Fibroblast of skin of abdomen (primary cell): ENCODE measurements around the gene GGN. TPM values are rescaled to one million over a fixed set of nuclear protein-coding genes. Genes with fewer than 3 reads are reported as not detected.
"Not testable (repeated sequence)": the region's sequence is repeated elsewhere in the genome, so short reads cannot be mapped to it uniquely, and the experiment has no call there.

Experiments used
- DNase-seq: peaks from one replicate; pipeline ENCODE4 v3.0.0-alpha.2; 2013
- polyA plus RNA-seq, 2 experiments: library from polyadenylated mRNA; unstranded; fragments of 120-200 nt; gene quantifications; one replicate each; pipeline ENCODE4 v1.2.1, GENCODE V29; 2013; ENCODE audit not compliant: insufficient read length in 2 of 2

The GGN gene
- polyA plus RNA-seq (2013, experiment 1 of 2; ENCODE audit: insufficient read length): 1.9 TPM
- polyA plus RNA-seq (2013, experiment 2 of 2; ENCODE audit: insufficient read length): 1.9 TPM

DNA sequence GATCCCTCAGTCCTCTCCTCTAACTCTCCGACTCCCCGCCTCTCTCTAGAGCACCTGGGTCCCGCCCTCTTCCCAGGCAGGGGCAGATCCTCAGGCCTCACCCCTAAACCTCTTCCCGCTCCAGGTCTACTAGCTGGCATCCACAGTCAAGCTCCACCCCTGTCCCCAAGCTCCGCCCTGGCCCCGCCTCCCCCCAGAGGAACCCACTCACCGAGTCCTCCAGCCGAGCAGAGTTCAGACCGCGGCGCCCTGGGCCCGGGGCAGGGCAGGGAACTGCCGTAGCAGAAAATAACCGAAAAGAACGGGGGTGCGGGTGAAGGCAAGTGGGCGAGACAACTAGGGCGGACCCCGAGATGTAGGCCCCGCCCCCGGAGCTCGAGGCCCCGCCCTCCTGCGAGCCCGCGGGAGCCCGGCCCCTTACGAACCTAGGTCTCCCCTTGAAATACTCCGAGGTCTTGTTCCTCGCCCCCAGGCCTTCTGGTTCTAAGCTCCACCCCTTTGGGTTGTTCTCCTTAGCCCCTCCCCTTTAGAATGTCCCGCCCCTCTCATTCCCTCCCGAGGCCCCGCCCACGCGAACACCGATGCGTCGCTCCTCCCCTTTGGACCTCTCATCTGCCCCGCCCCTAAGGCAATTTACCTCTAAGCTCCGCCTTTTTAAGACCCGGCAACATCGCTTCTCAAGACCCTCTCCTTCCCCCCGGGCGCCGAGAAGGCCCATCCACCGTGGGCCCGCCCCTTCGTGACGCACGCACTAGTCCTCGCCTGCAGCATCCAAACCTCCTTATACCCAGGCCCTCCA, at the start of gene GGN:
Gene GGN (minus strand): TSS at position 485 of the 799 bp plus-strand sequence. CDS start 773 bp downstream, outside the sequence.
- DNase-seq: peak; percentile 94

DNA sequence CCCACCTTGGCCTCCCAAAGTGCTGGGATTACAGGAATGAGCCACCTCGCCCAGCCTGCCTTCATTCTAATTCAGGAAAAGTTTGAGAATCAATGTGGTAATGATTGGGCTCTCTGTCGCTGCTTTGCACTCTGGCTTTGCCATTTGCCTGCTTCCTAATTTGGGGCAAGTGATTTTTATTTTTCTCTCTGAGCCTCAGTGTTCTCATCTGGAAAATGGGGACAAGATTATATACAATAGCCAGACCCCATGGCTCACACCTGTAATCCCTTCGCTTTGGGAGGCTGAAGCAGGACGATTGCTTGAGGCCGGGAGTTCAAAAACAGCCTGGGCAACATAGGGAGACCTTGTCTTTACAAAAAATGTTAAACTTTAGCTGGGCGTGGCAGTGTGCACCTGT, 49.5 kb upstream of the GGN start:
- DNase-seq: no peak

DNA sequence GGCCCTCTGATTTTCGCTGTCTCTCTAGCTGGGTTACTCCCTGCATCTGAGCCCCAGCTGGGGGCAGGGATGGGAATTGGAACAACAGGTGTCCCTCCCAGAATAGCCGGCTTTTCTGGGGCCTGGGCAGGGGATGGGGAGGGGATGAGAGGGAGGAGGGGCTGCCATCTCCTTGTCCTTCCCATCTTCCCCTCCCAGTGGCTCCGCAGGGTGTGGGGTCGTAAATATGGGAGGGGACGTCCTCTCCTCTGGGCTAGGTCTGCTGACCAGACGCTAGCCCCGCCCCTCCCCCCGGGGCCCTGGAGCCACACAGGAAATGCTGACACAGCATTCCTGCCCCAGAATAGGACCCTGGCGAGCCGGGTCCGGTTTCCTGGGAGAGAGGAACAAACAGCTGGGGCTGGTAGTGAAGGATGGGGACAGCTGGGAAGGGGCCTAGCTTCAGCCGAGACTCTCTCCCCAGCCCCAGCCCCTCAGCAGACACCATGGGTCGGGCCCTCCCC, 46.8 kb upstream of the GGN start:
- DNase-seq: no peak

GRCh38 chr19:38433268-38433733, 45.5 kb upstream of the GGN start, which contains the start of gene RYR1:
TSS of gene RYR1 (plus strand) at chr19:38433691. CDS start at chr19:38433830, 139 bp downstream.
- no peak for DNase-seq

DNA sequence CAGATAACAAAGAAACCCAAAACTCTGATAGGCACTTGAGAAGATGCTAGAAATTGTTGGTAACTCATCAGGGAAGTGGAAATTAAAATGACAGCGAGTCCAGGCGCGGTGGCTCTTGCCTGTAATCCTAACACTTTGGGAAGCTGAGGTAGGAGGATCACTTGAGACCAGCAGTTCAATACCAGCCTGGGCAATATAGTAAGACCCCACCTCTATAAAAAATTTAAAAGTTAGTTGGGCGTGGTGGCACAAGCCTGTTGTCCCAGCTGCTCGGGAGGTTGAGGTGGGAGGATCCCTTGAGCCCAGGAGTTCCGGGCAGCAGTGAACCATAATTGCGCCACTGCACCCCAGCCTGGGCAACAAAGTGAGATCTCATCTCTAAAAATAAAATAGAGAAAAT, 43.1 kb upstream of the GGN start:
- no peak for DNase-seq

DNA sequence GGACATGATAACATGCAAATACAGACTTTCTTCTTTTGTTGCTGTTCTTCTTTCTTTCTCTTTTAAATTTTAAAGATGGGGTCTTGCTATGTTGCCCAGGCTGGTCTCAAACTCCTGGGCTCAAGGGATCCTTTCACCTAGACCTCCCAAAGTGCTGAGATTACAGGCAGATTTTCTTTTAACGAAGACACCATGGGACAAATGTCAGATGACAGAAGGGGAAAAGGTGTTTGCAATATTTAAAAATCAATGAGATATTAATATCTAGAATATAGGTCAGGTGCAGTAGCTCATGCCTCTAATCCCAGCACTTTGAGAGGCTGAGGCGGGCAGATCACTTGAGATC, 42.0 kb upstream of the GGN start:
- no peak for DNase-seq

- no peak for DNase-seq
These were observed 41.4 kb upstream of the GGN start for GRCh38 chr19:38429055-38429810.

- not testable (repeated sequence) for DNase-seq
These were observed 39.3 kb upstream of the GGN start for GRCh38 chr19:38427035-38427677.

DNA sequence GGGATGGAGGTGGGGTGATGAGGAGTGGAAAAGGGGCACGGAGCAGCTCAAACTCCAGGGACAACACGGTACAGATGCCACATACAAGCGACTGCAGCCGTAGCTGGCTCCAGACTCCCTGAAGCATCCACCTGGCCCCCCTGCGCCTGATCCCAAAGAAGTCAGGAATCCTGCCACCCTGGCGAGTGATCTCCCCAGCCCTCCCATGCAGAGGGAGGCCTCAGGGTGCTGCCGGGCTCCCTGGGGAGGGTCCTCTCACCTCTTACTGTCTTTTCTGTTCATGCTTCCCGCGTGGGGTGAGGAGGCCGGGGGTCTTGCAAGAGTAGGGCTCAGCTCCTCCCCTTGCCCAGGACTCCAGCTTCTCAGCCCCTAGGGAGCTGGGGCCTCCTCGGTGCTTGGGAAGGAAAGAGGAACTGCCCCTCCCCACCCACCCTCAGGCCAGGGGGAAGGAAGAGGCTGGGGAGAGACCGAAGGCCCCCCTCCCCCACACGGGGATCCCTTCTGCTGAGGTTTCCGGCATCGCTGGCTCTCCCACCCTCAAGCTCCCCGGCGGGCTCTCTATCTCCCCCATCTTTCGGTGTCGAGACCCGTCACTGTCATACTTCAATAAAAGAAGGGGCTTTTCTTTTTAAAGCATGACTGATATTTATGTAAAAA, 38.1 kb upstream of the GGN start, which contains the start of gene RASGRP4:
Gene RASGRP4 (minus strand): TSS at position 410 of the 657 bp plus-strand sequence. CDS start 128 bp downstream, at position 282.
- DNase-seq: no peak

GRCh38 chr19:38425222-38425809, 37.5 kb upstream of the GGN start:
- DNase-seq: no peak

GRCh38 chr19:38424272-38424671, 36.4 kb upstream of the GGN start:
- DNase-seq: no peak

DNA sequence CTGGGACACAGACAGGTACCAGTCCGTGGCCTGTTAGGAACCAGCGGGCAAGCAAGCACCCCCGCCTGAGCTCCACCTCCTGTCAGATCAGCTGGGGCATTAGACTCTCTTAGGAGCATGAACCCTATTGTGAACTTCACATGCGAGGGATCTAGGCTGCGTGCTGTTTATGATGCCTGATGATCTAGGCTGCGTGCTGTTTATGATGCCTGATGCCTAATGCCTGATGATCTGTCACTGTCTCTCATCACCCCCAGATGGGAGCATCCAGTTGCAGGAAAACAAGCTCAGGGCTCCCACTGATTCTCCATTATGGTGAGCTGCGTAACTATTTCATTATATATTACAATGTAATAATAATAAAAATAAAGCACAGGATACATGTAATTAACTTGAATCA, 34.6 kb upstream of the GGN start:
- no peak for DNase-seq

DNA sequence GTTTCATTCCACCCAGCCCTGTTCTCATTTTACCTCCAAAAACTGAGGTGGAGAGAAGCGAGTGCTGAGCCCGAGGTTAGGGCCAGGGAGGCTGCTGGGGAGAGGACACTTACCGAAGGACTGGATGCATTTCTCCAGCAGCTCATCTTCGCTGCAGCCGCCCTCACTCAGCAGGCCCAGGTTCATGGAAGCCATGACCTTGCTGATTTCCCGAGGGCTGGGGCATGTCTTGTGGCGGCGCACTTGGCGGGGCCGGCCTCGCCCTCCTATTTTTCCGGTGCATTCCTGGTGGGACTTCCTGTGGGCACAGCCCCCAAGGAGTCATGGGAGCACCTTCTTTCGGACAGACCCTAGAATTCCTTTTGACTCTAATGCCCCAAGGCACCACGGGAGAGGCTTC, 34.0 kb upstream of the GGN start:
- no peak for DNase-seq

- DNase-seq: no peak
These were observed 33.1 kb upstream of the GGN start for GRCh38 chr19:38420935-38421334.

DNA sequence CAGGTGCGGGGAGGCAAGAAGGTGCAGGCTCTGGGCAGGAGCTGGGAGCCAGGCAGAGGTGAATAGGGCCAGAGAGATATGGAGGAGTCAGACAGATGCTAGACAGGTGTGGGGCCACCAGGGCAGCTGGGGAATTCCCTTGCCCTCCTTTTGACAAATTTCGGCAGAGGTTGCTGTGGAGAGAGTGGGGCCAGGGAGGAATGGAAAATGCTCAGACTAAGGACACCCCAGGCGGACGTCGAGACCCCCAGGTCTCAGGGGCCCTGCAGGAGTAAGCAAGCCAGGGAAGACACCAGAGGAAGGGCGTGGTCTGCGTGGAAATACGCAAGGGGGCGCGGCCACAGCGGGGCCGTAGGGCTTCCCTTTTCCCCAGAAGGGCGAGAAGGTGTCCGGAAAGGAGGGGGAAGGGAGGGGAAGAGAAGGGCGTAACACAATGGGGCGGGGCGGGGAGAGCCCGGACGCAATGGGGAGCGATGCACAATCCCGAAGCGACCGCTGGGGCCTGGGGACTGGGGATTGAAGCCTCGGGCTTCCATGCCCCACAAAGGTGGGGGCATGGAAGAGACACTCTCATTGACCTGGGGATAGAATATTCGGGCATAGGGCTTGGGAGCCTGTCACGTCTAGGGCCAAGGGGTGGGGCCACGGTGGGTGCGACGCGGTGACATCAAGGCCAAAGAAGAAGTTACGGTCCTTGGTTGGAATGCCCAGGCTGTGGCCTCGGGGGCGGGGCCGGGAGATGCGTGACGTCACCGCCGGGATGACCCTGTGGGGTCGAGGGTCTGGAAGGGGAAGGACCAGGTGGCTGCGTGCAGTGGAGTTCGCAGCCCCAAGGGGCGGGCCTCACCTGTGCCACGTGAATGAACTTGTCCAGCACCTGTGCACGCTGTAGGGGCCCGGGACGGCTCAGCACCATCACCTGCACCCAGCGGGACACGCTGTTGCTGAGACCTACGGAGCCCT, 30.0 kb upstream of the GGN start:
- no peak for DNase-seq

GRCh38 chr19:38417146-38417543, 29.3 kb upstream of the GGN start:
- no peak for DNase-seq

- DNase-seq: no peak
These were observed 25.6 kb upstream of the GGN start for GRCh38 chr19:38413416-38413815.

GRCh38 chr19:38412961-38413360, 25.1 kb upstream of the GGN start:
- no peak for DNase-seq

GRCh38 chr19:38412491-38412890, 24.7 kb upstream of the GGN start:
- DNase-seq: no peak

DNA sequence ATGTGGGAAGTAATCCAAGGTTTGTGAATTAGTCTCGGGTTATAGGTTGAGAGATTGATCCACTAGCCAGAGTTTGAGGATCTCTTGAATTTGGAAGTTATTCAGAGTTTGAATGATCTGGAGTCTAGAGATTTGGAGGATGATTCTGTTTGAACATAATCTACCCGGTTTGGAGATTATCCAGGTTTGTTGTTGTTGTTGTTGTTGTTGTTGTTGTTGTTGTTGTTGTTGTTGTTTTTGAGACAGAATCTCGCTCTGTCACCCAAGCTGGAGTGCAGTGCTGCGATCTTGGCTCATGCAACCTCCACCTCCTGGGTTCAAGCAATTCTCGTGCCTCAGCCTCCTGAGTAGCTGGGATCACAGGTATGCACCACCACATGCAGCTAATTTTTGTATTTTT, 24.1 kb upstream of the GGN start:
- DNase-seq: not testable (repeated sequence)
